ENCODE results near the gene DAPK1. TPM values are rescaled to one million over a fixed set of nuclear protein-coding genes. Genes with fewer than 3 reads are reported as not detected.

DAPK1 gene
- total and polyA plus RNA-seq, 10 of the 15 experiments (the other 5 are each of a cell fraction or from before 2014, with no cell fraction given), result 8.2 to 94.7 (median 51.6) TPM

DNA sequence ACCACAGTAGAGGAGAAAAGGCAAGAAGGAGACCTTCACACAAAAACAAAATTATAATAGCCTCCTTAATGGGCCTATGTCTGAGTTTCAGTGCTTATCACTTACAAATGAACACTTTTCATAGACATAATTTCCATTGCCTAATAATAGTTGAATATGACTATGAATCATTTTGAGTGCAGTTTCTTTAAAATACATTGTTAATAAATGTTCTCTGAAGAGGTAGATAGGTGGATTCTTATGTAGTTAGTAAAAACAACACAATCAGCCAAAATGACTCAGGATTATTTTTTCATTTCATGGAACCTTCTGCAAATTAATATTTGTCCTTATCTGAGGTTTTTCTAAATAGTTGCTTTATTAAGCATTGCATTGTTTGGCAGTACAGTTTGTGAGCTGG, 45.6 kb downstream of the DAPK1 start:
- Histone ChIP-seq H3K4me1 (ENCODE audit: control insufficient read depth, insufficient read depth, low read length) (peaks cover 12% of the 10 kb centered on the region; the same call in 1 of the 2 replicates), H3K4me2 (ENCODE audit: control insufficient read depth, insufficient read depth) (no peak overlapping the region), H2AFZ (ENCODE audit: control insufficient read depth, low read depth, low read length) (no peak overlapping the region), H3K27me3 (replicated peaks in 1 of 2; ENCODE audit: control insufficient read depth in 2 of 2, insufficient read depth in 2 of 2, low read length in 1 of 2) (no peaks in the 10 kb centered on the region), H3K4me3 (no peak overlapping the region), H3K9me3 (replicated peaks; ENCODE audit: control insufficient read depth, insufficient read depth, low read length) (no peaks in the 10 kb centered on the region), H3K27ac (ENCODE audit: control insufficient read depth, insufficient read depth) (no peak overlapping the region), H3K79me2 (ENCODE audit: control insufficient read depth, insufficient read depth, low read length) (0 out of 2 replicates have a peak, but pooled peaks cover 2% of the 10 kb centered on the region), H3K9ac (ENCODE audit: control insufficient read depth, insufficient read depth, low read length) (no peak overlapping the region), H3K36me3 (ENCODE audit: control insufficient read depth in 2 of 2, insufficient read depth in 2 of 2, low read length in 1 of 2) (peaks cover 0 to 6% of the 10 kb centered on the region in 2 experiments; a peak in 1 of 4 replicates), H4K20me1 (ENCODE audit: control insufficient read depth, insufficient read depth) (no peaks in the 10 kb centered on the region)
- in situ Hi-C loops (cut with MboI) (no loop called here), intact Hi-C loops (cut with micrococcal nuclease; ENCODE audit: unreplicated experiment) (no loop called here)
- TF ChIP-seq NFYB (IDR thresholded peaks at IDR 0.05; ENCODE audit: insufficient read depth, low read depth, low read length) (no peak), JUNB (IDR thresholded peaks at IDR 0.05) (no peak)
- ChIA-PET SMC1A (ENCODE audit: uncharacterized antibody, unreplicated experiment) (interaction anchor here (1.5 to 3.1 kb wide), 2 partner anchors 14 to 36 kb away, joined by 4 to 30 read pairs; no protein-coding TSS in a partner anchor), CTCF (interaction anchor here (1.0 to 1.5 kb wide), 4 partner anchors 12 to 46 kb away, joined by 3 to 8 read pairs (median 4); partner anchors contain the start of gene DAPK1), RAD21 (ENCODE audit: unreplicated experiment) (no interaction called here), POLR2A (interaction anchor here (1.1 kb wide), 1 partner anchor 15 kb away, joined by 3 read pairs; no protein-coding TSS in a partner anchor)
- no TSS peak for BruUV-seq (replicated peaks)
- no peak for DNase-seq (ENCODE audit: low read depth, low spot score)
- no peak for ATAC-seq
- FAIRE-seq, result no peak

DNA sequence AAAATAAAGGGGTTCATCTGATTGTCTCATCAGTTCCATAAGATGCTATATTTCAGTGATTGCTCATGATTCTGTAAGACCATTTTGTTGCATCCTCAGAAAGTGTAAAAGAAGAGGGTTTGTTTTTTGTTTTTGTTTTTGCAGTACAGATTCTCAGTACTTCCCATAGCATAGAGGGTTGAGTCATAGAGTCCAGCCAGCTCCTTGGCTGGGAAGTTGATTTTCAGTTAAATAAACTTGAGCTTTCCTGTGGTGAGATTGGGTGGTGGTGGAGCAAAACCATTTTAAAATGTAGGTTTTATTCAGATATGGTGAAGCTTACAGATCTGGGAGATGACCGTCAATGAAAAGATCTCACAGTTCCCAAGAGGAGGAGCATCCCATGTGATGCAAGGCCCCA, 48.2 kb downstream of the DAPK1 start:
- in situ Hi-C loops (cut with MboI), result no loop called here
- Histone ChIP-seq H3K27me3 (replicated peaks in 1 of 2; ENCODE audit: control insufficient read depth in 2 of 2, insufficient read depth in 2 of 2, low read length in 1 of 2) (no peaks in the 10 kb centered on the region), H3K36me3 (ENCODE audit: control insufficient read depth in 2 of 2, insufficient read depth in 2 of 2, low read length in 1 of 2) (no peaks in the 10 kb centered on the region), H3K4me3 (no peak overlapping the region), H3K9ac (ENCODE audit: control insufficient read depth, insufficient read depth, low read length) (no peak overlapping the region), H3K4me1 (ENCODE audit: control insufficient read depth, insufficient read depth, low read length) (peaks cover 12% of the 10 kb centered on the region; the same call in 1 of the 2 replicates), H3K79me2 (ENCODE audit: control insufficient read depth, insufficient read depth, low read length) (no peaks in the 10 kb centered on the region), H3K9me3 (replicated peaks; ENCODE audit: control insufficient read depth, insufficient read depth, low read length) (no peaks in the 10 kb centered on the region), H2AFZ (ENCODE audit: control insufficient read depth, low read depth, low read length) (no peak overlapping the region), H3K27ac (ENCODE audit: control insufficient read depth, insufficient read depth) (no peak overlapping the region), H3K4me2 (ENCODE audit: control insufficient read depth, insufficient read depth) (no peak overlapping the region), H4K20me1 (ENCODE audit: control insufficient read depth, insufficient read depth) (no peaks in the 10 kb centered on the region)
- no peak for ATAC-seq
- no peak for FAIRE-seq
- RAD21 ChIA-PET (ENCODE audit: unreplicated experiment), result interaction anchor here (2.1 kb wide), 1 partner anchor 23 kb away, joined by 5 read pairs; no protein-coding TSS in a partner anchor
- TF ChIP-seq, protein P1, sequence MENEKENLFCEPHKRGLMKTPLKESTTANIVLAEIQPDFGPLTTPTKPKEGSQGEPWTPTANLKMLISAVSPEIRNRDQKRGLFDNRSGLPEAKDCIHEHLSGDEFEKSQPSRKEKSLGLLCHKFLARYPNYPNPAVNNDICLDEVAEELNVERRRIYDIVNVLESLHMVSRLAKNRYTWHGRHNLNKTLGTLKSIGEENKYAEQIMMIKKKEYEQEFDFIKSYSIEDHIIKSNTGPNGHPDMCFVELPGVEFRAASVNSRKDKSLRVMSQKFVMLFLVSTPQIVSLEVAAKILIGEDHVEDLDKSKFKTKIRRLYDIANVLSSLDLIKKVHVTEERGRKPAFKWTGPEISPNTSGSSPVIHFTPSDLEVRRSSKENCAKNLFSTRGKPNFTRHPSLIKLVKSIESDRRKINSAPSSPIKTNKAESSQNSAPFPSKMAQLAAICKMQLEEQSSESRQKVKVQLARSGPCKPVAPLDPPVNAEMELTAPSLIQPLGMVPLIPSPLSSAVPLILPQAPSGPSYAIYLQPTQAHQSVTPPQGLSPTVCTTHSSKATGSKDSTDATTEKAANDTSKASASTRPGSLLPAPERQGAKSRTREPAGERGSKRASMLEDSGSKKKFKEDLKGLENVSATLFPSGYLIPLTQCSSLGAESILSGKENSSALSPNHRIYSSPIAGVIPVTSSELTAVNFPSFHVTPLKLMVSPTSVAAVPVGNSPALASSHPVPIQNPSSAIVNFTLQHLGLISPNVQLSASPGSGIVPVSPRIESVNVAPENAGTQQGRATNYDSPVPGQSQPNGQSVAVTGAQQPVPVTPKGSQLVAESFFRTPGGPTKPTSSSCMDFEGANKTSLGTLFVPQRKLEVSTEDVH (IDR thresholded peaks at IDR 0.05; ENCODE audit: low read depth, partially characterized antibody), result no peak
- TF ChIP-seq ZNF622 (IDR thresholded peaks at IDR 0.05), result no peak
- no peak for TF ChIP-seq TCF7 (IDR thresholded peaks at IDR 0.05; ENCODE audit: borderline replicate concordance)
- TF ChIP-seq JUND (IDR thresholded peaks at IDR 0.05; ENCODE audit: low read depth, low read length), result no peak
- no peak for TF ChIP-seq DPF2 (IDR thresholded peaks at IDR 0.05)
- no TSS peak for BruUV-seq (replicated peaks)
- intact Hi-C loops (cut with micrococcal nuclease; ENCODE audit: unreplicated experiment), result no loop called here
- POLR2A ChIA-PET, result interaction anchor here (0.5 to 1.4 kb wide), 3 partner anchors 10 to 930 kb away, joined by 3 to 4 read pairs (median 4); no protein-coding TSS in a partner anchor
- CTCF ChIA-PET, result interaction anchor here (1.1 to 1.9 kb wide), 2 partner anchors 21 to 31 kb away, joined by 3 to 4 read pairs; no protein-coding TSS in a partner anchor
- no peak for DNase-seq (ENCODE audit: low read depth, low spot score)
- SMC1A ChIA-PET (ENCODE audit: uncharacterized antibody, unreplicated experiment), result interaction anchor here (0.6 to 3.1 kb wide), 6 partner anchors 9 to 207 kb away, joined by 3 to 30 read pairs (median 4); partner anchors contain the start of gene DAPK1
- 100% methylated on average over 1 of the region's 1 CpG for WGBS (ENCODE audit: insufficient coverage, insufficient replicate concordance, low lambda C conversion rate, missing lambda C conversion rate)
